Parathyroid adenoma (tissue), 2 donors: ENCODE measurements around the gene KCNH2.

ENCODE experiments used
- H2AFZ ChIP-seq: fragments of 300-600 bp; sonication (generic); one replicate; pipeline ENCODE4 v1.7.0; 2017; ENCODE audit warnings: antibody characterized with exemption, mild to moderate bottlenecking
- H3K27ac ChIP-seq: fragments of 300-600 bp; sonication (generic); one replicate; pipeline ENCODE4 v1.7.0; 2017
- H3K27me3 ChIP-seq: fragments of 300-600 bp; sonication (generic); one replicate; pipeline ENCODE4 v1.7.0; 2017; ENCODE audit warnings: low read length; ENCODE audit not compliant: control insufficient read depth, insufficient read depth
- H3K36me3 ChIP-seq: fragments of 300-600 bp; sonication (generic); one replicate; pipeline ENCODE4 v1.7.0; 2017; ENCODE audit warnings: low read length; ENCODE audit not compliant: control insufficient read depth, insufficient read depth
- H3K4me1 ChIP-seq: fragments of 300-600 bp; sonication (generic); one replicate; pipeline ENCODE4 v1.7.0; 2017; ENCODE audit warnings: control low read depth
- H3K4me2 ChIP-seq: fragments of 300-600 bp; sonication (generic); one replicate; pipeline ENCODE4 v1.7.0; 2017; ENCODE audit warnings: low read length
- H3K4me3 ChIP-seq: fragments of 300-600 bp; sonication (generic); one replicate; pipeline ENCODE4 v1.7.0; 2017; ENCODE audit warnings: low read depth, low read length
- H3K79me2 ChIP-seq: fragments of 300-600 bp; sonication (generic); one replicate; pipeline ENCODE4 v1.7.0; 2017; ENCODE audit warnings: control low read depth
- H3K9ac ChIP-seq: fragments of 300-600 bp; sonication (generic); one replicate; pipeline ENCODE4 v1.7.0; 2017; ENCODE audit warnings: mild to moderate bottlenecking
- H3K9me3 ChIP-seq: fragments of 300-600 bp; sonication (generic); one replicate; pipeline ENCODE4 v1.7.0; 2017; ENCODE audit warnings: low read length; ENCODE audit not compliant: control insufficient read depth
- CTCF ChIP-seq: fragments of 300-600 bp; sonication (generic); IDR thresholded peaks from one replicate; pipeline ENCODE4 v1.7.0; 2017; ENCODE audit warnings: antibody characterized with exemption, mild to moderate bottlenecking
- donor health status: primary hyperparathyroidism.

KCNH2 gene

GRCh38 chr7:150927157-150927955 lies 50.8 kb downstream of the KCNH2 start:
- Histone ChIP-seq H3K36me3 (no peaks in the 10 kb centered on the region), H3K79me2 (no peaks in the 10 kb centered on the region), H3K9ac (no peak overlapping the region), H3K27me3 (no peaks in the 10 kb centered on the region), H3K4me1 (no peaks in the 10 kb centered on the region), H3K9me3 (no peaks in the 10 kb centered on the region), H3K4me2 (no peak overlapping the region), H3K4me3 (no peak overlapping the region), H3K27ac (no peak overlapping the region), H2AFZ (no peak overlapping the region)
- no peak for TF ChIP-seq CTCF

- no peak for TF ChIP-seq CTCF
- no peaks in the 10 kb centered on the region for H3K36me3 ChIP-seq
- H3K4me2 ChIP-seq: no peak overlapping the region
- no peaks in the 10 kb centered on the region for H3K27me3 ChIP-seq
- H2AFZ ChIP-seq: no peak overlapping the region
- no peaks in the 10 kb centered on the region for H3K79me2 ChIP-seq
- H3K4me3 ChIP-seq: no peak overlapping the region
- no peaks in the 10 kb centered on the region for H3K9me3 ChIP-seq
- no peak overlapping the region for H3K27ac ChIP-seq
- H3K9ac ChIP-seq: no peak overlapping the region
- H3K4me1 ChIP-seq: no peaks in the 10 kb centered on the region
Observed at GRCh38 chr7:150926066-150926465, 52.1 kb downstream of the KCNH2 start.

GRCh38 chr7:150924369-150924781 lies 53.7 kb downstream of the KCNH2 start:
- no peak overlapping the region for H3K4me3 ChIP-seq
- TF ChIP-seq CTCF: no peak
- no peaks in the 10 kb centered on the region for H3K4me1 ChIP-seq
- H3K36me3 ChIP-seq: no peaks in the 10 kb centered on the region
- H3K79me2 ChIP-seq: no peaks in the 10 kb centered on the region
- H3K4me2 ChIP-seq: no peak overlapping the region
- H3K9me3 ChIP-seq: no peaks in the 10 kb centered on the region
- H2AFZ ChIP-seq: no peak overlapping the region
- no peak overlapping the region for H3K9ac ChIP-seq
- H3K27ac ChIP-seq: no peak overlapping the region
- no peaks in the 10 kb centered on the region for H3K27me3 ChIP-seq

GRCh38 chr7:150923802-150924201 lies 54.3 kb downstream of the KCNH2 start:
- Histone ChIP-seq H3K4me1 (no peaks in the 10 kb centered on the region), H3K79me2 (no peaks in the 10 kb centered on the region), H3K27ac (no peak overlapping the region), H3K4me3 (no peak overlapping the region), H3K36me3 (no peaks in the 10 kb centered on the region), H3K9me3 (no peaks in the 10 kb centered on the region), H3K27me3 (no peaks in the 10 kb centered on the region), H3K9ac (no peak overlapping the region), H2AFZ (no peak overlapping the region), H3K4me2 (no peak overlapping the region)
- no peak for TF ChIP-seq CTCF

GRCh38 chr7:150923196-150923595 lies 54.9 kb downstream of the KCNH2 start:
- H3K9ac ChIP-seq: no peak overlapping the region
- no peaks in the 10 kb centered on the region for H3K9me3 ChIP-seq

More at GRCh38 chr7:150923196-150923595, 54.9 kb downstream of the KCNH2 start:
- Histone ChIP-seq H3K36me3 (no peaks in the 10 kb centered on the region), H3K79me2 (no peaks in the 10 kb centered on the region), H3K4me3 (no peak overlapping the region), H3K4me1 (no peaks in the 10 kb centered on the region), H3K27me3 (no peaks in the 10 kb centered on the region), H3K27ac (no peak overlapping the region), H3K4me2 (no peak overlapping the region), H2AFZ (no peak overlapping the region)
- no peak for TF ChIP-seq CTCF
